Activated CD8-positive, alpha-beta memory T cell treated with anti-CD3 and anti-CD28 coated beads, Interleukin-2, amount 10 ng/mL, durations not matched to agents 7 days and 5 days (primary cell): ENCODE data around the gene PDIA5. TPM values are rescaled to one million over a fixed set of nuclear protein-coding genes. Genes with fewer than 3 reads are reported as not detected.

Experiments used
- ATAC-seq: fragments of 150-1000 bp; cut with Tn5 transposase; one replicate; pipeline ENCODE4 v1.10.0; 2021; ENCODE audit warnings: moderate library complexity
- CTCF ChIA-PET: fragments of 350-600 bp; sonication (Branson Sonifier 250); formaldehyde crosslinking; loops from one replicate; lab custom pipeline; 2021; ENCODE audit warnings: antibody characterized with exemption; lab: Charles Lee
- DNase-seq: peaks from one replicate; pipeline ENCODE4 v3.0.0-alpha.2; 2020
- H3K27ac Mint-ChIP-seq: one replicate; pipeline ENCODE4 v1.8.0; 2021; ENCODE audit warnings: mild to moderate bottlenecking, mixed read lengths
- H3K27me3 Mint-ChIP-seq: one replicate; pipeline ENCODE4 v1.8.0; 2021; ENCODE audit warnings: mixed read lengths
- H3K36me3 Mint-ChIP-seq: one replicate; pipeline ENCODE4 v1.8.0; 2021; ENCODE audit warnings: mild to moderate bottlenecking, mixed read lengths
- H3K4me1 Mint-ChIP-seq: one replicate; pipeline ENCODE4 v1.8.0; 2021; ENCODE audit warnings: mixed read lengths
- H3K4me3 Mint-ChIP-seq: one replicate; pipeline ENCODE4 v1.8.0; 2021; ENCODE audit warnings: mild to moderate bottlenecking, moderate library complexity, mixed read lengths
- H3K9me3 Mint-ChIP-seq: one replicate; pipeline ENCODE4 v1.8.0; 2022; ENCODE audit warnings: low read depth, mixed read lengths
- total RNA-seq, 2 experiments: library from RNA; stranded (reverse); gene quantifications; one replicate each; pipeline ENCODE4 v1.2.3, GENCODE V29; 2021

PDIA5 gene
- total RNA-seq, 2 experiments from 2014 or later: 9.4 to 11.1 TPM

DNA sequence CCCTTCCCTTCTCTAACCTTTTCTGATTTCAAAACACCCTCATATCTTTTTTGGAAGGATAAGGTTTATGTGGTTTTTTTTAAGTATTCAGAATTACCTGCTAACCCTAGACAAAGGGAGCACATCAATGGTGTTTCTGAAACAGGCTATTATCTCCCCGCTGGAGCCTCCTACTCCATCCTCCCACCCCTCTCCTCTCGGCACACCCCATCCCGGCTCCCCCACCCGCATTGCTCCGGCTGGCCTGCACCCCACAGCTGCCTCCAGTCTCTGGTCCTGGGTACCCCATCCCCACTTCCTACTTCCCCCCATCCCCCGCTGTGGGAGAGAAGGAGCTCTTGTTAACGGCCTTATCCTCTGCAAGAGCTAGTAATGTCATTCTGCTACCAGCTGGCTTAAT is 59.2 kb downstream of the PDIA5 start:
- Mint-ChIP-seq H3K27ac (no peak overlapping the region), H3K4me1 (no peaks in the 10 kb centered on the region), H3K9me3 (no peaks in the 10 kb centered on the region), H3K4me3 (no peak overlapping the region), H3K27me3 (no peaks in the 10 kb centered on the region), H3K36me3 (no peaks in the 10 kb centered on the region)
- ATAC-seq (no peak), DNase-seq (no peak)
- CTCF ChIA-PET: no interaction called here

DNA sequence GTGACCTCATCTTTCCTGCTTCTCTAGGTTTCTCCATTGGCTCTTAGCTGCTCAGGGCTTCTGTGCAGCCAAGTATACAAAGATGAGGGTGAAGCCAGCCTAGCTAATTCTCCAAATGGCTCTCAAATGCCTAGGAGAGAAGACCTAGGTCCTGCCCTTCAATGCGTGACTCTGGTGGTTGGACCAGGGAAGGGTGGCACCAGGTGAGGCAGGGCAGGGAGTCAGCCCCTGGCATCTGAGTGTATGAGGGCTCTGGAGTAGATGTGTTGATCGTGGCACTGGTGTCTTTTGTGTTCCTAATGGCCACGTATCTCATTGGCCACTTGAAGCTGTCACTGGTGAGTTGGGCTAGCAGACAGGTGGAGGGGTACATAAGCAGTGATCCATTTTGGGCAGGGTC is 59.8 kb downstream of the PDIA5 start:
- no peaks in the 10 kb centered on the region for H3K4me1 Mint-ChIP-seq
- no peak overlapping the region for H3K27ac Mint-ChIP-seq
- CTCF ChIA-PET: no interaction called here
- H3K36me3 Mint-ChIP-seq: no peaks in the 10 kb centered on the region
- DNase-seq (no peak), ATAC-seq (no peak)
- no peak overlapping the region for H3K4me3 Mint-ChIP-seq
- H3K9me3 Mint-ChIP-seq: no peaks in the 10 kb centered on the region
- H3K27me3 Mint-ChIP-seq: no peaks in the 10 kb centered on the region

DNA sequence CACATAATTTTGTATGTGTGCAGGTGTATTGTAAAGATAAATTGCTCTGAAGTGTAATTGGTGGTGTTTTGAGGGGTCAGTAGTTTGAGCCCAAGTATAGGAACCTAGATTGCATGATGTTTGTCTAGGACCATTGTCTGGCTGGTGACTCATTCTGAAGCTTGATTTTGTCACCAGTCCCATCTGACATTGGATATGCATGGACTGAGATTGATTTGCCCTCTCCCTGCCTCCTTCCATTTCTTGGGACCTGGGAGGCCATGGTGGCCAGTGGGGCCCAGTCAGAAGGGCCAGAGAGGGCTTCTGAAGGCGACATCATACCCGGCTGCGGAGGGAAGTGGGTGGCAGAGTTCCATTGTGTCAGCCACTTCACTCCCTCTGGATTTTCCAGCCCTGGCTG is 62.3 kb downstream of the PDIA5 start:
- CTCF ChIA-PET: no interaction called here
- no peak for ATAC-seq
- H3K36me3 Mint-ChIP-seq: no peaks in the 10 kb centered on the region
- no peak overlapping the region for H3K4me3 Mint-ChIP-seq
- H3K9me3 Mint-ChIP-seq: no peaks in the 10 kb centered on the region
- DNase-seq: no peak
- H3K4me1 Mint-ChIP-seq: no peaks in the 10 kb centered on the region
- no peaks in the 10 kb centered on the region for H3K27me3 Mint-ChIP-seq
- H3K27ac Mint-ChIP-seq: no peak overlapping the region

- H3K27me3 Mint-ChIP-seq: no peaks in the 10 kb centered on the region
- no peaks in the 10 kb centered on the region for H3K9me3 Mint-ChIP-seq
- no peaks in the 10 kb centered on the region for H3K4me1 Mint-ChIP-seq
- no peak for DNase-seq
- no peak overlapping the region for H3K4me3 Mint-ChIP-seq
- H3K36me3 Mint-ChIP-seq: no peaks in the 10 kb centered on the region
- ATAC-seq: no peak
- H3K27ac Mint-ChIP-seq: no peak overlapping the region
- CTCF ChIA-PET: no interaction called here
These were observed 62.7 kb downstream of the PDIA5 start for GRCh38 chr3:123129532-123129931.

- no peak for ATAC-seq
- H3K27ac Mint-ChIP-seq: no peak overlapping the region
- no peaks in the 10 kb centered on the region for H3K4me1 Mint-ChIP-seq
- CTCF ChIA-PET: no interaction called here
- no peak overlapping the region for H3K4me3 Mint-ChIP-seq
- no peaks in the 10 kb centered on the region for H3K36me3 Mint-ChIP-seq
- no peak for DNase-seq
- H3K27me3 Mint-ChIP-seq: no peaks in the 10 kb centered on the region
- H3K9me3 Mint-ChIP-seq: no peaks in the 10 kb centered on the region
These were observed 63.4 kb downstream of the PDIA5 start for GRCh38 chr3:123130079-123130750.

- no peak for ATAC-seq
- DNase-seq: no peak
- Mint-ChIP-seq H3K4me1 (no peaks in the 10 kb centered on the region), H3K36me3 (no peaks in the 10 kb centered on the region), H3K27ac (no peak overlapping the region), H3K9me3 (no peaks in the 10 kb centered on the region), H3K27me3 (no peaks in the 10 kb centered on the region), H3K4me3 (no peak overlapping the region)
- CTCF ChIA-PET: no interaction called here
These were observed 67.8 kb downstream of the PDIA5 start for GRCh38 chr3:123134671-123135070.

GRCh38 chr3:123137001-123137400 is 70.2 kb downstream of the PDIA5 start:
- H3K27ac Mint-ChIP-seq: no peak overlapping the region
- H3K4me3 Mint-ChIP-seq: no peak overlapping the region
- no peaks in the 10 kb centered on the region for H3K27me3 Mint-ChIP-seq
- no peak for DNase-seq
- ATAC-seq: no peak
- CTCF ChIA-PET: no interaction called here
- no peaks in the 10 kb centered on the region for H3K36me3 Mint-ChIP-seq
- no peaks in the 10 kb centered on the region for H3K9me3 Mint-ChIP-seq
- H3K4me1 Mint-ChIP-seq: no peaks in the 10 kb centered on the region

- no peak overlapping the region for H3K27ac Mint-ChIP-seq
- ATAC-seq: no peak
- no peaks in the 10 kb centered on the region for H3K9me3 Mint-ChIP-seq
- CTCF ChIA-PET: interaction anchor here (1.1 kb wide), 1 partner anchor 10 kb away, joined by 3 read pairs; no protein-coding TSS in a partner anchor
- H3K27me3 Mint-ChIP-seq: no peaks in the 10 kb centered on the region
- H3K36me3 Mint-ChIP-seq: no peaks in the 10 kb centered on the region
- H3K4me3 Mint-ChIP-seq: no peak overlapping the region
- no peaks in the 10 kb centered on the region for H3K4me1 Mint-ChIP-seq
- no peak for DNase-seq
These were observed 72.1 kb downstream of the PDIA5 start for GRCh38 chr3:123138839-123139444.

DNA sequence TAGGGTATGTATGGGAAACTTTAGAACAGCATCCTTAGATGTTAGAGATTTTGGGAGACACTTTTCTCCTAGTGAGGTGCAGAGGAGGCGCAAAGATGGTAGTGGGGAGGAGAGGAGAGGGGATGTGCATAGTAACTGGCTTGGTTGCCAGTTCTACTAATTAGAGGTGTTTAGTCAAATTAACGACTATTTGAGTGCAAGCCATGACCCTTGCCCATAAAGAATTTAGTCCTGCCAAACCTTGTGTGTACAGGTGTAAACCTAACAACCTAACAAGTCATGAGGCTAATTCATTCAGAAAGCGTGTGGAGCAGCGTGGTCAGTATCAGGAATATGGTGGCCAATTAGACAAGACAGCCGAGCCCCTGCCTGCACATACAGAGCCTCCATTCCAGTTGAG is 72.7 kb downstream of the PDIA5 start:
- no peaks in the 10 kb centered on the region for H3K9me3 Mint-ChIP-seq
- H3K4me3 Mint-ChIP-seq: no peak overlapping the region
- H3K27me3 Mint-ChIP-seq: no peaks in the 10 kb centered on the region
- DNase-seq (no peak), ATAC-seq (no peak)
- CTCF ChIA-PET: interaction anchor here (1.1 kb wide), 1 partner anchor 10 kb away, joined by 3 read pairs; no protein-coding TSS in a partner anchor
- no peaks in the 10 kb centered on the region for H3K36me3 Mint-ChIP-seq
- no peak overlapping the region for H3K27ac Mint-ChIP-seq
- no peaks in the 10 kb centered on the region for H3K4me1 Mint-ChIP-seq

DNA sequence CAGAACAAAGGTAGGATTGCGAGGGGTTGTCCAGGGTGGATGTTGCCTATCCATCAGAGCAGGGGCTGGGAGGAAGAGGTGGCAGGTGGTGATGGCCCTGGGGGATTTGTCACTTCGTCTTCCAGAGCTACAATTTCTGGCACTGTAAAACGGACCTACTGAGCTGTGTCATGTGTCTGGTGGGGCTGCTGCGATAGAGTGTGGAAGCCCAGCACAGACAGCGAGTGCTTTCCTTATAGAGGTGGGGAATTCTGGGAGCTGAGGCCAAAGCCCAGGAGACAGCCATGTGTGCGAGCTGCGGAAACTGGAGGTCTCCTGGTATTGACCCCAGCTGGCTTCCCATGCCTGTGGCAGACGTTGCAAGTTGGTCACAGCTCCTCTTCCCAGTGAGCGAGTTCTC is 73.7 kb downstream of the PDIA5 start:
- H3K9me3 Mint-ChIP-seq: no peaks in the 10 kb centered on the region
- H3K4me1 Mint-ChIP-seq: no peaks in the 10 kb centered on the region
- CTCF ChIA-PET: no interaction called here
- ATAC-seq: no peak
- no peak for DNase-seq
- H3K36me3 Mint-ChIP-seq: no peaks in the 10 kb centered on the region
- no peak overlapping the region for H3K4me3 Mint-ChIP-seq
- no peaks in the 10 kb centered on the region for H3K27me3 Mint-ChIP-seq
- H3K27ac Mint-ChIP-seq: no peak overlapping the region

DNA sequence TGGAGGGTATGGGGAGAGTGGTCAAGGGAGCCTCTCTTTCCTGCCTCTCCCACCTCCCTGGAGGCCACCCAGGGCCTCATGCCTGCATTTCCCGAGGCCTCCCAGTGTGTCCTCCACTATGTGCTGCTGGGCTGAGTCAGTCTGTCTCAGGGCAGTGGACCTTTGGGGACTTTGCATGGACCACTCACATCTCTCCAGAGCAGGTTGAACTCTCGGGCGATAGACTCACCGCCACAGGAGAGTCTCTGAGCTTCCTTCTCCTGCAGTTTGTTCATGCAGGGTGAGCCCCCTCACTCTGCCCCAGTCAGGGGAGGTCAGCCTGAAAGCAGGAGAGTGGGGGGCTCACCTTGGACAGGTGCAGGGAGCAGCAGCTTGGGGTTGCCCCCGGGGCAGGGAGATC is 74.5 kb downstream of the PDIA5 start:
- CTCF ChIA-PET: no interaction called here
- Mint-ChIP-seq H3K27me3 (no peaks in the 10 kb centered on the region), H3K27ac (no peak overlapping the region), H3K4me3 (no peak overlapping the region), H3K4me1 (no peaks in the 10 kb centered on the region), H3K9me3 (no peaks in the 10 kb centered on the region), H3K36me3 (peaks cover 2% of the 10 kb centered on the region)
- DNase-seq (no peak), ATAC-seq (no peak)

DNA sequence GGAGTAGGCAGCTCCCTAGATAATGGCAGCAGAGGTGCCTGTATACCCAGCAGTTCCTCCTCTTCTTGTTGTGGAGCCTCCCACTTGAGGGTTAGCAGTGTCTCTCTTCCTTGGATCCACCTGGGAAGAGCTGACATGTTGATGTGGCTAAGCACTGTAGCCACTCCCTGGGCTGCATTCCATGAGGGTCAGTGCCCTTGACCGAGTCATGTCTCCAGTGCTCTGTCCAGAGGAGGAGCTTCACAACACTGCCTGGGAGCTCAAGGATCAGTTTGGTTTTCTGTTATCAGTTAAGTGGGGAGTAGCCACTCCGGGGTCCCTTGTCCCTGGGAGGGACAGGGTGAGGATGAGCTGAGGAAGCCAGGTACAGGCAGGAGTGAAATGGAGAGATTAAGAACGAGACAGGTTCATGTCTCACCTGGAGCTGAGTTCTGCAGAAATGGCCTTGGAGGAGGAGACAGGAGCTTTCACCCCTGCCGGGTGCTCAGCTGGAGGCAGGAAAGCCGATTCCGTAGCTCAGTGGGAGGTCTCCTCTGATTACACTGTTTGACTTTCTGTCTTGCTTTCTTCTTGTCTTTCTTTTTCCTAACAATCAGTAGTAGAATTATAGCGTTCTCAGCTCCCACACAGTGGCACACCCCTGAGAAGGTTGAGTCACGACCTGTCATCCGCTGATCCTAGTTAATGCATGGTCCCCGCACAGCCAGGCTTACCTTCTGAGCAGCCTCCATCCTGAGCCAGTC is 77.0 kb downstream of the PDIA5 start:
- CTCF ChIA-PET: no interaction called here
- H3K36me3 Mint-ChIP-seq: peaks cover 10% of the 10 kb centered on the region

GRCh38 chr3:123147754-123148535 is 81.1 kb downstream of the PDIA5 start:
- ATAC-seq (no peak), DNase-seq (no peak)
- Mint-ChIP-seq H3K4me1 (no peaks in the 10 kb centered on the region), H3K27me3 (no peaks in the 10 kb centered on the region), H3K9me3 (no peaks in the 10 kb centered on the region), H3K4me3 (no peak overlapping the region), H3K27ac (no peak overlapping the region), H3K36me3 (peaks cover 34% of the 10 kb centered on the region)
- CTCF ChIA-PET: no interaction called here

More for the DNA sequence above, 77.0 kb downstream of the PDIA5 start:
- Mint-ChIP-seq H3K4me1 (no peaks in the 10 kb centered on the region), H3K9me3 (no peaks in the 10 kb centered on the region), H3K27me3 (no peaks in the 10 kb centered on the region), H3K27ac (no peak overlapping the region), H3K4me3 (no peak overlapping the region)
- DNase-seq (no peak), ATAC-seq (no peak)
